Esophagus squamous epithelium (tissue), 4 donors: ENCODE data around the gene SNCB.

Experiments used
- POLR2A ChIP-seq, 4 donors: fragments of 450-650 bp; IDR thresholded peaks; one replicate each; pipeline ENCODE4 v1.6.1; 2017; ENCODE audit warnings: antibody characterized with exemption in 4 of 4, mild to moderate bottlenecking in 4 of 4, moderate library complexity in 3 of 4
- TF ChIP-seq, protein P1 (sequence below), 6 experiments: fragments of 450-650 bp in 4 of 6; fragments of 200-600 bp in 2 of 6; sonication (generic) in 2 of 6; IDR thresholded peaks; one replicate each; pipeline ENCODE4 v1.5.1; 2016 to 2019; ENCODE audit warnings: antibody characterized with exemption in 6 of 6, mild to moderate bottlenecking in 4 of 6, moderate library complexity in 4 of 6

DNA sequence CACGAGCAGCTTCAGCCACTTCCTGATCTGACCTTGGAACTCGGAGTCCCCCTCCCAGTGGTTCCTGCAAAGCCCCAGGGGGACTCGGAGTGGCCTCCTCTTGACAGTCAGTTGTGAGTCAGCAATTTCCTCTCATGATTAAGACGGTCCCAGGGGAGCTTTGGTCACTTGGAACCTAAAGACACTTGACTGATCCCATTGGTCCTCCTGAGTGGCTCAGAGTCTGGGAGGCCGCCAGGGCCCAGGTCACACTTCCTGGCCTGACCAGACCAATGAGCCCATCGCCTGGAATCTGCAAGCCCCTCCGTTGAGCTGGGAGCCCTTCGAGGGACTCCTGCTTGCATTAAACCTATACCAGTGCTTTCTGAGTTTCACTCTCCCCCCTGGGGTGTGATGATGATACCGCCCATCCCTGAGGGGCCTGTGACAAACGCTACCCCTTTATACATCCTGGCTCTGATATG, 46.1 kb upstream of the SNCB start:
- TF ChIP-seq, protein P1, sequence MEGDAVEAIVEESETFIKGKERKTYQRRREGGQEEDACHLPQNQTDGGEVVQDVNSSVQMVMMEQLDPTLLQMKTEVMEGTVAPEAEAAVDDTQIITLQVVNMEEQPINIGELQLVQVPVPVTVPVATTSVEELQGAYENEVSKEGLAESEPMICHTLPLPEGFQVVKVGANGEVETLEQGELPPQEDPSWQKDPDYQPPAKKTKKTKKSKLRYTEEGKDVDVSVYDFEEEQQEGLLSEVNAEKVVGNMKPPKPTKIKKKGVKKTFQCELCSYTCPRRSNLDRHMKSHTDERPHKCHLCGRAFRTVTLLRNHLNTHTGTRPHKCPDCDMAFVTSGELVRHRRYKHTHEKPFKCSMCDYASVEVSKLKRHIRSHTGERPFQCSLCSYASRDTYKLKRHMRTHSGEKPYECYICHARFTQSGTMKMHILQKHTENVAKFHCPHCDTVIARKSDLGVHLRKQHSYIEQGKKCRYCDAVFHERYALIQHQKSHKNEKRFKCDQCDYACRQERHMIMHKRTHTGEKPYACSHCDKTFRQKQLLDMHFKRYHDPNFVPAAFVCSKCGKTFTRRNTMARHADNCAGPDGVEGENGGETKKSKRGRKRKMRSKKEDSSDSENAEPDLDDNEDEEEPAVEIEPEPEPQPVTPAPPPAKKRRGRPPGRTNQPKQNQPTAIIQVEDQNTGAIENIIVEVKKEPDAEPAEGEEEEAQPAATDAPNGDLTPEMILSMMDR (IDR thresholded peaks at IDR 0.05): no peak
- TF ChIP-seq POLR2A (IDR thresholded peaks at IDR 0.05): no peak
